HG03520 (cell line): Measurements from ENCODE around the gene DDHD1.
"Not testable (repeated sequence)": the region's sequence is repeated elsewhere in the genome, so short reads cannot be mapped to it uniquely, and the experiment has no call there.

Experiments
- ATAC-seq: cut with Tn5 transposase; IDR thresholded peaks from one replicate; pipeline ENCODE4 v1.9.1; 2021; ENCODE audit warnings: mild to moderate bottlenecking, moderate library complexity; ENCODE audit not compliant: unreplicated experiment

Gene DDHD1

GRCh38 chr14:53109105-53110041 is 43.8 kb downstream of the DDHD1 start:
- ATAC-seq, result peak; percentile 92

DNA sequence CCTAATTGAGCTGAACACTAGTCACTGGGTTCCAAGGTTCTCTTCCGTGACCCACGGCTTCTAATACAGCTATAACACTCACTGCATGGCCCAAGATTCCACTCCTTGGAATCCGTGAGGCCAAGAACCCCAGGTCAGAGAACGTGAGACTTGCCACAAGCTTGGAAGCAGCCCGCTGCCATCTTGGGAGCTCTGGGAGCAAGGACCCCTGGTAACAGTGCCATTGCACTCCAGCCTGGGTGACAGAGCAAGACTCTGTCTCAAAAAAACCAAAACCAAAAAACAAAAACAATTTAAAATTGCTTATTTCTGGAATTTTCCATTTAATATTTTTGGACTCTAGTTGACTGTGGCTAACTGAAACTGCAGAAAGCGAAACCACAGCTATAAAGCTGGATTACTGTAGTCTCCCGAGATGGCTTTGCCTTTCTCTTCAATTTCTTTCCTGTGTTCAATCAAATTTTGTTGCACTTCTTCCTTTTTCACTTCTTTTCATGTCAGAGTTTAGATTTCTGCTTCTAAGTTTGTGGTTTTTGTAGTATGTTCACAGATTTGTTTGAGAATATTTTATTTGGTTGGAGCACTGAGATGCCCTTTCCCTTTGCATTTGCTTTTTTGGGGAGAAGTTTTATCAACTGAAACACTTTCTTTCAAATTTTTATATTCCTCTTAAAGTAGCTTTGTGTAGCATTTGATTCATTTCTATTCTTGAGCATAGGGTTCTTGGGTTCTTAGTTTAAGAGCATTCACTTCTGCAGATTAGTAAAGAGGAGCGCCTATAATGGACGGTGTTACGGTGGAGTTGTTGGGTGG is 44.6 kb downstream of the DDHD1 start:
- ATAC-seq, result no peak

GRCh38 chr14:53106768-53107167 is 46.4 kb downstream of the DDHD1 start:
- ATAC-seq, result no peak

DNA sequence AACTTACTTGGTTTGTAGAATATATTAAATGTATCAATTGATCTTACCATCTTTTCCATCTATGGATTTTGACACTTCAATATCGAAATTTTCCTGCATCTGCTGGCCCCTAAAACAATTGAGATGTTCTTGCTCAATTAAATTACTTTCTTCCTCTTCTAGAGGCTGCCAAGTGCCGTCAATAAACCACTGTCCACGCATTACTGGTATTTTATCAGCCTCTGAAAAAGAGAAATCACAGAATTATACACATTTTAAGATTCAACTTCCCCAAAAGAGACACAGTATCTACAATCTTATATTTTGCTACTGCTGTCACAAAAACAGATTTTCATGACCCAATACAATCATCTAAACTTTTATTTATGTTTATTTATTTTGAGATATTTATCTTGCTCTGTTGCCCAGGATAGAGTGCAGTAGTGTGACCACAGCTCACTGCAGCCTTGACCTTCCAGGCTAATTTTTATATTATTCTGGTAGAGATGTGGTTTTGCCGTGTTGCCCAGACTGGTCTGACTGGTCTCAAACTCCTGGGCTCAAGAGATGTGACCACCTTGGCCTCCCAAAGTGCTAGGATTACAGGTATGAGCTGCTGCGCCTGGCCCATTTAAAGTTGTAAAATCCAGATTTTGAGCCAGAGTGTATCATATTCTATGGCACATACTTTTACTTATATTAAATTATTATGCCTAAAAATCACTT is 49.3 kb downstream of the DDHD1 start:
- no peak for ATAC-seq

GRCh38 chr14:53093206-53093605 is 59.9 kb downstream of the DDHD1 start:
- no peak for ATAC-seq

- no peak for ATAC-seq
Observed at GRCh38 chr14:53090853-53091252, 62.3 kb downstream of the DDHD1 start.

- not testable (repeated sequence) for ATAC-seq
Observed at GRCh38 chr14:53084954-53085353, 68.2 kb downstream of the DDHD1 start.

DNA sequence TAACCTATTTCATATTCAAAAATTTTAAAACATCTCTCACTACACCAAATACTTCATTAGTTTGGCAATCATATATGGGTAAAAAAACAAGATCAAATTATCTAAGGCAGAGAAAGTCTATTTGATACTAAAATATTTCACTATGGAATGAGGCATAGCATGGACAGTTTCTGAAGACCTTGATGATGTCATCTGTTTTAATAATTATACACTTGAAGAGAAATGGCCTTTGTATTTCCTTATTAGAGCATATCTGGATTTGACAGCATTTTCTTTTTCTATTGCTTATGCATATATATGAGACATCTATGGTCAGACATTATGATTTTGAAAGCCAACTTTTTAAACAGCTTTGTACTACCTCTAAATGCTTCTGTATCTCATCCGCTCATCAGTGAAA is 88.6 kb downstream of the DDHD1 start:
- no peak for ATAC-seq

- no peak for ATAC-seq
Observed at GRCh38 chr14:53062856-53063255, 90.3 kb downstream of the DDHD1 start.

DNA sequence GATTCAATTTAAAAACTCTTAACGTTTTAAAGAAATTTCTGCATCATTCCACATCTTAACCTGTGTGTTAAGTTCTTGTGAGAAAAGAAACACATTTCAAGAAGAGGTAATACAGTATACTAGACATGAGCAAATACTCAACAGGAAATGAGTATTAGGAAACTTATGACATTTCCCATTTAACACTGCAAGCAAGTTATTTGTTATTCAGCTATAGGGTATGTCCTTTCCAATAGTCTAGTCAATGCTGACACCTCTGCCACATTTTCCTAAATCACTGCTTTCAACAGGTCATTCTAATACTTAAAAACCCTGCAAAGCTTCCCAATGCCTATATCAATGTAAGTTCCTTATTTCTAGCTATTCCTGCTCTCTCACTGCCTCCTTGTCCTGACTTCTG is 93.1 kb downstream of the DDHD1 start:
- ATAC-seq, result no peak

GRCh38 chr14:53055003-53055402 is 98.1 kb downstream of the DDHD1 start:
- no peak for ATAC-seq

DNA sequence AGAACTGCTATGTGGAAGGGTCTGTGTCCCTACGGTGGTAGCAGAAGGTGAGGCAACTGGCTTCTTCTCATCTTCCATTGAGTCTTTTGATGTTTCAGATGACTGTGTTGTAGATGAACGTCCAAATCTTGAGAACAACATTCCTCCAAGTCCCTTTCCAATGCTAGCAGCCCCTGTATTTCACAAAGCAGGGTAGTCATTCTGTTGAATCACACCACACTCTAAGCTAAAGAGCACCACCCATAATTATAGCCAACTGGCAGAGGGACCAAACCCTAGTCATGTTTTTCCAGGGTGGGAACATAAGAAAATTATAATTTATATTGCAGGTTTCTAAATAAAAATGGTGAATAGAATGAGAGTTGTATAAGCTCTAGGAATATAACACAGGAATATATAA is 98.7 kb downstream of the DDHD1 start:
- no peak for ATAC-seq

- ATAC-seq, result no peak
Observed at GRCh38 chr14:53048631-53049030, 104.5 kb downstream of the DDHD1 start.

- no peak for ATAC-seq
Observed at GRCh38 chr14:53047307-53048069, 105.6 kb downstream of the DDHD1 start.

- no peak for ATAC-seq
Observed at GRCh38 chr14:53044486-53044885, 108.6 kb downstream of the DDHD1 start.

GRCh38 chr14:53043027-53043581 is 110.0 kb downstream of the DDHD1 start:
- ATAC-seq, result no peak

GRCh38 chr14:53042480-53042879 is 110.6 kb downstream of the DDHD1 start:
- ATAC-seq, result no peak

- no peak for ATAC-seq
Observed at GRCh38 chr14:53041067-53041466, 112.1 kb downstream of the DDHD1 start.

DNA sequence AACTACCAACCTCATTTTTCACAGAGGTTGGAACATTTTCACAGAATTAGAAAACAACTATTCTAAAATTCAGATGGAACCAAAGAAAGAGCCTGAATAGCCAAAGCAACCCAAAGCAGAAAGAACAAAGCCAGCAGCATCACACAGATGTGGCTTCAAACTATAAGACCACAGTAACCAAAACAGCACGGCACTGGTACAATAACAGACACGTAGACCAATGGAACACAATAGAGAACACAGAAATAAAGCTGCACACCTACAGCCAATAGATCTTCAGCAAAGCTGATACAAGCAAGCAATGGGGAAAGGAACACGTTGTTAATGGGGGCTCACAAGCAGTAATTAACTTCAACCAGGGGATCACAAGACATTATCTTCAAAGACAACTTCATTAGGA is 114.5 kb downstream of the DDHD1 start:
- no peak for ATAC-seq

- ATAC-seq, result no peak
Observed at GRCh38 chr14:53037016-53037415, 116.1 kb downstream of the DDHD1 start.
